HCT116 (cell line): ENCODE measurements around the gene CAMSAP3. TPM values are rescaled to one million over a fixed set of nuclear protein-coding genes. Genes with fewer than 3 reads are reported as not detected.

Experiments used
- ATAC-seq: fragments of 200-7000 bp; cut with Tn5 transposase; 2 replicates; pipeline ENCODE4 v1.9.1; 2020; ENCODE audit warnings: mild to moderate bottlenecking, moderate library complexity
- BruUV-seq: library from RNA; stranded (reverse); fragments of 400-500 nt; replicated peaks from 2 replicates; lab custom pipeline; 2021; lab: Mats Ljungman, UMichigan
- CTCF ChIA-PET: fragments of 300-600 bp; sonication (Branson Sonifier 250); formaldehyde crosslinking; loops from one replicate; lab custom pipeline; 2021; ENCODE audit warnings: antibody characterized with exemption; lab: Charles Lee
- POLR2A ChIA-PET: fragments of 300-600, 350-600 bp; sonication (Branson Sonifier 250); formaldehyde crosslinking; loops from one replicate; lab custom pipeline; 2021; ENCODE audit warnings: antibody characterized with exemption; lab: Charles Lee
- RAD21 ChIA-PET, 2 experiments: fragments of 300-600 bp; sonication (Branson Sonifier 250); formaldehyde crosslinking; loops; one replicate each; lab custom pipeline; 2023; ENCODE audit warnings: low total read pairs in 2 of 2; ENCODE audit not compliant: uncharacterized antibody in 2 of 2, unreplicated experiment in 2 of 2, low non-redundant PET in 1 of 2; lab: Charles Lee
- DNase-seq: peaks from one replicate; pipeline ENCODE4 v3.0.0-alpha.2; 2010; ENCODE audit warnings: low read depth, low spot score
- H2AFZ ChIP-seq: fragments of 200-600 bp; shearing (Covaris generic), sonication (generic); 2 replicates; pipeline ENCODE4 v1.6.1; 2017; ENCODE audit warnings: low read depth, mixed run types, mixed read lengths, antibody characterized with exemption, low read length; ENCODE audit not compliant: poor library complexity, severe bottlenecking
- H3K27ac ChIP-seq: 2 replicates; pipeline ENCODE4 v1.5.1; 2012; ENCODE audit warnings: low read depth, low read length
- H3K27me3 ChIP-seq: fragments of 200-600 bp; sonication (generic); 2 replicates; pipeline ENCODE4 v1.6.1; 2016; ENCODE audit warnings: mixed run types, low read length, mixed read lengths; ENCODE audit not compliant: insufficient read depth
- H3K36me3 ChIP-seq, 2 experiments: fragments of 200-500 bp in 1 of 2; fragments of 200-600 bp in 1 of 2; sonication (Bioruptor generic) in 1 of 2; sonication (generic) in 1 of 2; 2 replicates each; pipeline versions ENCODE4 v1.5.1 to v1.6.1; 2014 to 2016; ENCODE audit warnings: low read length in 2 of 2, inconsistent platforms in 1 of 2, mixed read lengths in 1 of 2, mixed run types in 1 of 2; ENCODE audit not compliant: insufficient read depth in 2 of 2, control insufficient read depth in 1 of 2
- H3K4me1 ChIP-seq, 2 experiments: fragments of 200-600 bp in 1 of 2; sonication (generic) in 1 of 2; 2 replicates each; pipeline versions ENCODE4 v1.5.1 to v1.6.1; 2012 to 2017; ENCODE audit warnings: low read length in 2 of 2, inconsistent platforms in 1 of 2, mild to moderate bottlenecking in 1 of 2, mixed read lengths in 1 of 2, mixed run types in 1 of 2, moderate library complexity in 1 of 2; ENCODE audit not compliant: insufficient read depth in 2 of 2, control insufficient read depth in 1 of 2
- H3K4me2 ChIP-seq: fragments of 200-600 bp; sonication (generic); 2 replicates; pipeline ENCODE4 v1.6.1; 2017; ENCODE audit warnings: mixed run types, low read length, mixed read lengths
- H3K4me3 ChIP-seq, 2 experiments: fragments of 200-600 bp in 1 of 2; sonication (generic) in 1 of 2; replicated peaks in 1 of 2; 2 replicates each; pipeline ENCODE4 v1.5.1; 2011 to 2016; ENCODE audit warnings: low read length in 2 of 2, control low read depth in 1 of 2, low read depth in 1 of 2, mild to moderate bottlenecking in 1 of 2, mixed read lengths in 1 of 2, mixed run types in 1 of 2
- H3K79me2 ChIP-seq: fragments of 200-600 bp; sonication (generic); 2 replicates; pipeline ENCODE4 v1.6.1; 2017; ENCODE audit warnings: mild to moderate bottlenecking, mixed run types, low read length, moderate library complexity, mixed read lengths; ENCODE audit not compliant: insufficient read depth
- H3K9ac ChIP-seq: fragments of 200-600 bp; sonication (generic); 2 replicates; pipeline ENCODE4 v1.6.1; 2016; ENCODE audit warnings: low read length, mixed read lengths
- H3K9me2 ChIP-seq: fragments of 200-600 bp; sonication (generic), shearing (Covaris generic); 2 replicates; pipeline ENCODE4 v1.6.1; 2017; ENCODE audit warnings: mixed run types, mild to moderate bottlenecking, moderate library complexity; ENCODE audit not compliant: insufficient read depth
- H3K9me3 ChIP-seq, 2 experiments: fragments of 200-500 bp in 1 of 2; fragments of 200-600 bp in 1 of 2; sonication (Bioruptor generic) in 1 of 2; sonication (generic) in 1 of 2; 2 replicates each; pipeline ENCODE4 v1.6.1; 2014 to 2017; ENCODE audit warnings: low read length in 2 of 2, mixed read lengths in 2 of 2, inconsistent platforms in 1 of 2, low read depth in 1 of 2, mild to moderate bottlenecking in 1 of 2, mixed run types in 1 of 2, moderate library complexity in 1 of 2; ENCODE audit not compliant: control insufficient read depth in 1 of 2, insufficient read depth in 1 of 2
- H4K20me1 ChIP-seq: fragments of 200-600 bp; sonication (generic), shearing (Covaris generic); 2 replicates; pipeline ENCODE4 v1.6.1; 2017; ENCODE audit warnings: mixed run types, mild to moderate bottlenecking, moderate library complexity; ENCODE audit not compliant: insufficient read depth
- CTCF ChIP-seq, 3 experiments: fragments of 200-600 bp in 1 of 3; sonication (generic) in 1 of 3; IDR thresholded peaks in 2 of 3; conservative IDR thresholded peaks in 1 of 3; 2 replicates each; pipeline ENCODE4 v1.5.1; 2012 to 2017; ENCODE audit warnings: low read depth in 2 of 3, low read length in 2 of 3, antibody characterized with exemption in 1 of 3, borderline replicate concordance in 1 of 3, control low read depth in 1 of 3, mild to moderate bottlenecking in 1 of 3, mixed read lengths in 1 of 3, mixed run types in 1 of 3, moderate library complexity in 1 of 3; ENCODE audit not compliant: insufficient read depth in 1 of 3
- EGR1 ChIP-seq: IDR thresholded peaks from 2 replicates; pipeline ENCODE4 v1.6.1; 2012; ENCODE audit warnings: low read depth
- FOSL1 ChIP-seq: IDR thresholded peaks from 2 replicates; pipeline ENCODE4 v1.6.1; 2012; ENCODE audit warnings: low read depth
- SIN3A ChIP-seq: IDR thresholded peaks from 2 replicates; pipeline ENCODE4 v1.6.1; 2012; ENCODE audit warnings: low read depth
- intact Hi-C: fragments of 100-400 bp; cut with micrococcal nuclease; formaldehyde crosslinking; loops from 2 replicates; pipeline ENCODE4 v1.10.0; 2022
- total RNA-seq: library from RNA; stranded (reverse); gene quantifications from one replicate; pipeline ENCODE4 v1.2.1, GENCODE V29; 2021; ENCODE audit not compliant: unreplicated experiment
- TF ChIP-seq, protein P1 (sequence below): IDR thresholded peaks from 2 replicates; pipeline ENCODE4 v1.6.1; 2012; ENCODE audit warnings: low read depth

The CAMSAP3 gene
- total RNA-seq, 1 experiment from 2014 or later: 24.0 TPM

- Histone ChIP-seq H3K4me1 (peaks cover 14 to 26% of the 10 kb centered on the region in 2 experiments), H3K27me3 (no peaks in the 10 kb centered on the region), H3K9me2 (no peaks in the 10 kb centered on the region), H3K4me3 (no peak overlapping the region), H3K9ac (no peak overlapping the region), H3K36me3 (no peaks in the 10 kb centered on the region), H3K79me2 (no peaks in the 10 kb centered on the region), H4K20me1 (no peaks in the 10 kb centered on the region), H3K4me2 (no peak overlapping the region), H3K27ac (no peak overlapping the region), H3K9me3 (no peaks in the 10 kb centered on the region), H2AFZ (no peak overlapping the region)
- DNase-seq (no peak), ATAC-seq (no peak)
- BruUV-seq: no TSS peak
- intact Hi-C loops: no loop called here
- TF ChIP-seq CTCF (IDR thresholded peaks at IDR 0.05 in 2 of 3, conservative IDR thresholded peaks at IDR 0.05 in 1 of 3; ENCODE audit: borderline replicate concordance in 1 of 3, insufficient read depth in 1 of 3, low read depth in 2 of 3, low read length in 2 of 3): no peak
- TF ChIP-seq, protein P1, sequence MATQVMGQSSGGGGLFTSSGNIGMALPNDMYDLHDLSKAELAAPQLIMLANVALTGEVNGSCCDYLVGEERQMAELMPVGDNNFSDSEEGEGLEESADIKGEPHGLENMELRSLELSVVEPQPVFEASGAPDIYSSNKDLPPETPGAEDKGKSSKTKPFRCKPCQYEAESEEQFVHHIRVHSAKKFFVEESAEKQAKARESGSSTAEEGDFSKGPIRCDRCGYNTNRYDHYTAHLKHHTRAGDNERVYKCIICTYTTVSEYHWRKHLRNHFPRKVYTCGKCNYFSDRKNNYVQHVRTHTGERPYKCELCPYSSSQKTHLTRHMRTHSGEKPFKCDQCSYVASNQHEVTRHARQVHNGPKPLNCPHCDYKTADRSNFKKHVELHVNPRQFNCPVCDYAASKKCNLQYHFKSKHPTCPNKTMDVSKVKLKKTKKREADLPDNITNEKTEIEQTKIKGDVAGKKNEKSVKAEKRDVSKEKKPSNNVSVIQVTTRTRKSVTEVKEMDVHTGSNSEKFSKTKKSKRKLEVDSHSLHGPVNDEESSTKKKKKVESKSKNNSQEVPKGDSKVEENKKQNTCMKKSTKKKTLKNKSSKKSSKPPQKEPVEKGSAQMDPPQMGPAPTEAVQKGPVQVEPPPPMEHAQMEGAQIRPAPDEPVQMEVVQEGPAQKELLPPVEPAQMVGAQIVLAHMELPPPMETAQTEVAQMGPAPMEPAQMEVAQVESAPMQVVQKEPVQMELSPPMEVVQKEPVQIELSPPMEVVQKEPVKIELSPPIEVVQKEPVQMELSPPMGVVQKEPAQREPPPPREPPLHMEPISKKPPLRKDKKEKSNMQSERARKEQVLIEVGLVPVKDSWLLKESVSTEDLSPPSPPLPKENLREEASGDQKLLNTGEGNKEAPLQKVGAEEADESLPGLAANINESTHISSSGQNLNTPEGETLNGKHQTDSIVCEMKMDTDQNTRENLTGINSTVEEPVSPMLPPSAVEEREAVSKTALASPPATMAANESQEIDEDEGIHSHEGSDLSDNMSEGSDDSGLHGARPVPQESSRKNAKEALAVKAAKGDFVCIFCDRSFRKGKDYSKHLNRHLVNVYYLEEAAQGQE: no peak
- TF ChIP-seq FOSL1: no peak
- no peak for TF ChIP-seq SIN3A
- TF ChIP-seq EGR1: no peak
- ChIA-PET POLR2A (no interaction called here), RAD21 (no interaction called here), CTCF (interaction anchor here (2.6 kb wide), 1 partner anchor 229 kb away, joined by 19 read pairs; no protein-coding TSS in a partner anchor)
Observed at GRCh38 chr19:7570761-7571160, 24.9 kb upstream of the CAMSAP3 start.
